Lung (tissue), 12 donors: ENCODE data around the gene ALKBH4. TPM values are rescaled to one million over a fixed set of nuclear protein-coding genes. Genes with fewer than 3 reads are reported as not detected.

Experiments used
- ATAC-seq: fragments of 200-7000 bp; cut with Tn5 transposase; one replicate; pipeline ENCODE4 v1.9.1; 2020; ENCODE audit warnings: moderate number of reproducible peaks; ENCODE audit not compliant: insufficient read depth, low FRiP score
- DNase-seq, 3 donors: peaks; one replicate each; pipeline ENCODE4 v3.0.0-alpha.2; 2013 to 2017
- H3K27ac ChIP-seq, 2 donors: one replicate each; pipeline ENCODE4 v1.5.1; 2013; ENCODE audit warnings: mild to moderate bottlenecking in 2 of 2, moderate library complexity in 2 of 2, control low read depth in 1 of 2, inconsistent platforms in 1 of 2, low read depth in 1 of 2, low read length in 1 of 2
- H3K27me3 ChIP-seq, 3 donors: one replicate each; pipeline ENCODE4 v1.5.1; 2013; ENCODE audit warnings: low read length in 2 of 3; ENCODE audit not compliant: control insufficient read depth in 3 of 3, insufficient read depth in 3 of 3
- H3K36me3 ChIP-seq, 4 donors: one replicate each; pipeline ENCODE4 v1.5.1; 2013; ENCODE audit warnings: low read length in 4 of 4, mild to moderate bottlenecking in 1 of 4, moderate library complexity in 1 of 4; ENCODE audit not compliant: control insufficient read depth in 4 of 4, insufficient read depth in 4 of 4
- H3K4me1 ChIP-seq, 5 donors: one replicate each; pipeline ENCODE4 v1.5.1; 2013; ENCODE audit warnings: low read length in 5 of 5, mild to moderate bottlenecking in 2 of 5, moderate library complexity in 1 of 5; ENCODE audit not compliant: control insufficient read depth in 5 of 5, insufficient read depth in 5 of 5
- H3K4me3 ChIP-seq: one replicate; pipeline ENCODE4 v1.5.1; 2013; ENCODE audit warnings: mild to moderate bottlenecking, control low read depth, moderate library complexity
- H3K9ac ChIP-seq, 2 donors: one replicate each; pipeline ENCODE4 v1.5.1; 2013; ENCODE audit warnings: low read length in 2 of 2, control low read depth in 1 of 2; ENCODE audit not compliant: insufficient read depth in 1 of 2
- H3K9me3 ChIP-seq, 4 donors: one replicate each; pipeline ENCODE4 v1.5.1; 2013; ENCODE audit warnings: low read length in 3 of 4, mild to moderate bottlenecking in 1 of 4, moderate library complexity in 1 of 4; ENCODE audit not compliant: control insufficient read depth in 4 of 4, insufficient read depth in 3 of 4
- WGBS, 2 donors: extraction: QIAGEN DNeasy Blood & Tissue Kit; methylation state at CpG; one replicate each; pipeline ENCODE4 v1.1.7; 2013; 5-methylcytosine and 5-hydroxymethylcytosine counted together
- polyA plus RNA-seq, 2 donors: library from polyadenylated mRNA; stranded (reverse); fragments of 200-250 nt; gene quantifications; one replicate each; pipeline ENCODE4 v1.2.1, GENCODE V29; 2013
- total RNA-seq, 2 donors: library from RNA; depleted of rRNA in 1 of 2; stranded (reverse); fragments of >200 nt in 1 of 2; gene quantifications; one replicate each; pipeline ENCODE4 v1.2.1, GENCODE V29; 2014 to 2021
- TF ChIP-seq, protein P1 (sequence below): IDR thresholded peaks from 2 replicates; pipeline ENCODE4 v1.5.1; 2012; ENCODE audit warnings: mild to moderate bottlenecking; ENCODE audit errors: control extremely low read depth, extremely low read depth
- donor health status: control.
- donor health status: control.
- donor health status: Bipolar disorder and iron deficiency.
- donor health status: healthy.
- donor health status: DM: yes; HTN: yes; CAD: no.

ALKBH4 gene
- total and polyA plus RNA-seq, 4 donors: 7.9 to 13.8 (median 10.3) TPM

DNA sequence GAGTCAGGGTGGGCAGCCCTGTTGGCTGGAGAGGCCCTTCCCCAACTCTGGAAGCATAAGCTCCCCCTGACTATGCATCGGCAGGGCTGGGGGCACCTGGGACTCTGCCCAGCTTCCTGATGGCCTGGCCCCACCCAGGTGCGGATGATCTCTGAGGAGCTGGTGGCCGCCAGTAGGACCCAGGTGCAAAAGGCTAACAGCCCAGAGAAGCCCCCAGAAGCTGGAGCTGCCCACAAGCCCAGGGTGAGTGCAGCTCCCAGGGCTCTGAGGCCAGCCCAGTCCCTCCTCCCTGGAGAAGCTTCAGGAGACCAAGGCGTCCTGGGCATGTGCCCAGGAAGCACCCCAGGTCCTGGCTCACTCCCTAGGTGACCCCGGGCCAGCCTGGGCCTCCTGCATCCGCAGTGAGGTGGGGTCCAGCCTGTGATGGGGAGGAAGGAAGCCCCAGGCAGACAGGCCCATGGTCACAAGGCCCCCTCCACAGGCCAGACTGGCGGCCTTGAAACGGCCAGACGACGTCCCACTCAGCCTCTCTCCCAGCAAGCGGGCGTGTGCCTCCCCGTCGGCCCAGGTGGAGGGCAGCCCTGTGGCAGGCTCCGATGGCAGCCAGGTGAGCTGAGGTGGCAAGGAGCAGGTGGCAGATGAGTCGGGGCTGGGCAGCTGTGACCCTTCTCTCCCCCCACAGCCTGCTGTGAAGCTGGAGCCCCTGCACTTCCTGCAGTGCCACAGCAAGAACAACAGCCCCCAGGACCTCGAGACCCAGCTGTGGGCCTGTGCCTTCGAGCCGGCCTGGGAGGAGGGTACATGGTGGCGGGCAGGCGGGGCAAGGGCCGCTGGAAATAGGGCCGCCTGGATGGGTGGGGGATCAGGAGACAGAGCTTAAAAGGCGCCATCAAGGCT is 3.2 kb upstream of the ALKBH4 start:
- no peak overlapping the region for H3K9ac ChIP-seq
- no peaks in the 10 kb centered on the region for H3K9me3 ChIP-seq
- peaks cover 0 to 23% (median 0%) of the 10 kb centered on the region in 4 donors for H3K36me3 ChIP-seq
- no peak overlapping the region for H3K27ac ChIP-seq
- H3K4me3 ChIP-seq: no peak overlapping the region
- ATAC-seq: no peak
- 92 to 96% methylated on average over 24 of the region's 24 CpGs for WGBS, 2 donors
- peaks cover 0 to 14% (median 6%) of the 10 kb centered on the region in 5 donors for H3K4me1 ChIP-seq
- DNase-seq: no peak
- no peaks in the 10 kb centered on the region for H3K27me3 ChIP-seq
- TF ChIP-seq, protein P1, sequence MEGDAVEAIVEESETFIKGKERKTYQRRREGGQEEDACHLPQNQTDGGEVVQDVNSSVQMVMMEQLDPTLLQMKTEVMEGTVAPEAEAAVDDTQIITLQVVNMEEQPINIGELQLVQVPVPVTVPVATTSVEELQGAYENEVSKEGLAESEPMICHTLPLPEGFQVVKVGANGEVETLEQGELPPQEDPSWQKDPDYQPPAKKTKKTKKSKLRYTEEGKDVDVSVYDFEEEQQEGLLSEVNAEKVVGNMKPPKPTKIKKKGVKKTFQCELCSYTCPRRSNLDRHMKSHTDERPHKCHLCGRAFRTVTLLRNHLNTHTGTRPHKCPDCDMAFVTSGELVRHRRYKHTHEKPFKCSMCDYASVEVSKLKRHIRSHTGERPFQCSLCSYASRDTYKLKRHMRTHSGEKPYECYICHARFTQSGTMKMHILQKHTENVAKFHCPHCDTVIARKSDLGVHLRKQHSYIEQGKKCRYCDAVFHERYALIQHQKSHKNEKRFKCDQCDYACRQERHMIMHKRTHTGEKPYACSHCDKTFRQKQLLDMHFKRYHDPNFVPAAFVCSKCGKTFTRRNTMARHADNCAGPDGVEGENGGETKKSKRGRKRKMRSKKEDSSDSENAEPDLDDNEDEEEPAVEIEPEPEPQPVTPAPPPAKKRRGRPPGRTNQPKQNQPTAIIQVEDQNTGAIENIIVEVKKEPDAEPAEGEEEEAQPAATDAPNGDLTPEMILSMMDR: no peak

- no peak overlapping the region for H3K9ac ChIP-seq
- DNase-seq: no peak
- ATAC-seq: no peak
- WGBS, 2 donors: 97 to 100% methylated on average over 7 of the region's 7 CpGs
- peaks cover 0 to 14% (median 6%) of the 10 kb centered on the region in 5 donors for H3K4me1 ChIP-seq
- no peaks in the 10 kb centered on the region for H3K9me3 ChIP-seq
- TF ChIP-seq, protein P1: no peak
- H3K27ac ChIP-seq: no peak overlapping the region
- no peaks in the 10 kb centered on the region for H3K27me3 ChIP-seq
- H3K4me3 ChIP-seq: no peak overlapping the region
- H3K36me3 ChIP-seq: peaks cover 0 to 14% (median 0%) of the 10 kb centered on the region in 4 donors
Observed at GRCh38 chr7:102466097-102466496, 1.4 kb upstream of the ALKBH4 start.

DNA sequence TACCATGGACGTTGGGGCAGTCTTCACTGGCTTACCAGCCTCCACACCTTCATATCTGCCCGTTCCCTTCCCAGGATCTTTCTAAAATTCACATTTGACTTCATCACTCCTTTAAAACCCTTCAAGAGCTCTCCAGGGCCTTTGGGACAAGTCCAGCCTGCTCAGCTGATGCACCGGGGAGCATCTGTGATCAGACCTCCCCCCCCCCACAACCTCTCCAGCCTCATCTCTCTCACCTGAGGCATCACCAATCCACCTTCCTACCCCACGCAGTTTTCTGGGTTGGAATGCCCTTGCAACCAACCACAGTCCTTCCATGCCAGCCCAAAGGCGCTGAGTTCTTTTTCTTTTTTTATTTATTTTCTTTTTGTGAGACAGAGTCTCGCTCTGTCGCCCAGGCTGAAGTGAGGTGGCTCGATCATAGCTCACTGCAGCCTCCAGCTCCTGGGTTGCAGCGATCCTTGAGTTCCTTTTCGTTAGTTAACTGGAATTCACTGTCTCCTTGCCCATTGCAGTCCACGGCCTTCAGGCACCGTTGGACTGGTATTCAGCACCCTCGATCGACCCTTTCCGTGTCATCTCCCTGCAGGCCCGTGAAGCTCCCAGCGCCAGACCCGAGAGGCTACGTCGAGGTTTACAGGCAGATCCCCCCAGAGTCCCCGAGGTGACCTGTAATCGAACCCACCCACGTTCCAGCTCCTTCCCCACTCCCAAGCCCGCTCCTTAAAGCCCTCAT is 654 bp downstream of the ALKBH4 start:
- DNase-seq (no peak), ATAC-seq (no peak)
- Histone ChIP-seq H3K4me3 (peak overlapping the region; percentile 88), H3K36me3 (peaks cover 0 to 18% (median 3%) of the 10 kb centered on the region in 4 donors), H3K9me3 (no peaks in the 10 kb centered on the region), H3K4me1 (peaks cover 0 to 14% (median 6%) of the 10 kb centered on the region in 5 donors), H3K9ac (peak overlapping the region; percentile 81 to 94), H3K27ac (peak overlapping the region; percentile 64 to 78), H3K27me3 (no peaks in the 10 kb centered on the region)
- 12 to 16% methylated on average over 24 of the region's 24 CpGs for WGBS, 2 donors
- TF ChIP-seq, protein P1: no peak
